ENCODE data around the gene MYOF.
"Not testable (repeated sequence)": the region's sequence is repeated elsewhere in the genome, so short reads cannot be mapped to it uniquely, and the experiment has no call there.

Gene MYOF

DNA sequence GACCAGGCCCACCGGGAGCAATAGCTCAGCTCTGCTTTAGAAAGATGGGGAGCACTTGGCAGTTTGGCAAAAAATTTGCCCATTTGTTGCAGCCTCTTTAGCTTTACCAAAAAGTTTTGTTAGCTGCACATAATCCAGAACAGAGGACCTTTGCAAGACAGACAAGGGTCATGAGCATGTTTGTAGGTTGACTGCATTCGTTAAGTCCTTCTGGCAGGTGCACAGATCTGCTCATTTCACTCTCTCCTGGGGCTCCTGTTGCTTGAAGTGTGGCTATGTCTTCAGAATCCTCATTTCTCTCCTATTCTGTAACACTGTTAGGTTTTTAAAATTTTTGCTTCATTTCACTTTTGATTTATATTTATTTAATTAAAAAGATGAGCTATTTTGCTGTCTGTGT, 96.8 kb downstream of the MYOF start:
- no peak for DNase-seq (ENCODE audit: low read depth)

DNA sequence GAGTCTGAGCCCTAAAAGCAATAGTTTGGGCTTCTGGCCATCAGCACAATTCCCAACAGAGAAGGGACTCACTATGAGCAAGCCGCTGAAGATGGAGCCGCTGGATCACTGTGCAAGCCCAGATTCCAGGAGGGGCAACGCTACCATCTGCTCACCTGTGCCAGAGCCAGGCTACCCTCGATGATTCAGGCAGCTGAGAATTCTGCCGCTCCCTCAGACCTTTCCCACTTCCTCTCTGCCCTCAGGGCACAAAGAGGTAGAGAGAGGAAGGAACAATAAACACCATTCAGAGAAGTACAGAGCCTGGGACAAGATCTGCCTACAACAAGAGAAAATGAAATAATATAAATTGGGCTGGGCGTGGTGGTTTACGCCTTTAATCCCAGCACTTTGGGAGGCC, 98.1 kb downstream of the MYOF start:
- DNase-seq (ENCODE audit: low read depth) = no peak

DNA sequence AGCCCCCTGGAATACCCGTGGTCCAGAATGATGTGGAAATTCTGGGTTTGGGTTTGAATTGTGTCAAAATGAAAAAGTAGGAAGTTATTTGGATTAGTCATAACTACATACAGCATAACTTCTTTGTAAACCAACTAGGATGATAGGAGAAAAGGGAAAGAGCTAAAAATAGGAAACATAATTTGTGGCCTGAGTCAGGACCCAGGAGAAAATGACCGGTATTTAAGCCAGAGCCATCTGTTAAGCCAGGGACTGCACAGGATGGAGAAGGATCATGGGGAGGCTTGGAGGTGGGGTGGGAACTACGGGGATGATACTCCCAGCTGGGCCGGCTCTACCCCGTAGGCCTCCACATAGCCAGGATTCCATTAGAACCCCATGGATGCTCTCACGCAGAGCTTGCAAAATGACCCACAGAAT, 98.6 kb downstream of the MYOF start:
- DNase-seq (ENCODE audit: low read depth) = no peak

DNA sequence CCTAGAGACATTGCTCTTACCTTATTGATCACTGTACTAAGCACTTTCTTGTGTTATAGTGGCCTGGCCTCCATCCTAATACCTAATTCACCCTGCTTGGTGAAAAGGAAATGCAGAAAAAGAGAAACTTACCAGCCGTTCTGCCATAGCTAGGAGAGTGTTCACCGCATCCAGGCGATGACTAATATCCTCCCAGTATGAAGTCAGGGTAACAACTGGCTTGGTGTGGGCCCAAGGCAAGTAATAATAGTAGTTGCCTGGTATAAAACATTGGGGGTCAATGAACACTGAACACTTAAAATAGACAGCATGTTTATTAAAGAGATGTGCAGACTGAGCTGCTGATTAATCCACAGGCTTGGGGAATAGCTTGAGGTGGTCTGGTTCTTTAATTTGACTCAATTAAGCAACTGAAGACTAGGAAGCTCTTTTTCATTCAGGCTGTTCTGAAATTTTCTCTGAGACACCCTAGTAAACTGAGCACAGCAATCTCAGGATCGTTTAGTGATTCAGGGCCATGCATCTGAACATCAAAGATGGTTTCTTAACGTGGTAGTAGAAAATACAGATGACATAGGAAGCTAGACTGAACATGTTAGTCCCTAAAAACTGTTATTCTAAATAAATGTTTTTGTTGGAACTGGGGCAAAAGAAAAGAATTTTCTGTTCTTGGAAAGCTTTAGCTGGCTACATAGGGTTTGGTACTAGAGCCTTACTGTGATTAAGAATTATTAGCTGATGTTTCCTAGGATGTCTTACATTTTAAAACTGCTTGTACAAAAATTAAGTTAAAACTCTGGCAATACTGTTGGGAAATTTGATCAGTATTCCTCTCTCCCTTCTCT, 102.2 kb downstream of the MYOF start:
- DNase-seq (ENCODE audit: low read depth) = no peak

DNA sequence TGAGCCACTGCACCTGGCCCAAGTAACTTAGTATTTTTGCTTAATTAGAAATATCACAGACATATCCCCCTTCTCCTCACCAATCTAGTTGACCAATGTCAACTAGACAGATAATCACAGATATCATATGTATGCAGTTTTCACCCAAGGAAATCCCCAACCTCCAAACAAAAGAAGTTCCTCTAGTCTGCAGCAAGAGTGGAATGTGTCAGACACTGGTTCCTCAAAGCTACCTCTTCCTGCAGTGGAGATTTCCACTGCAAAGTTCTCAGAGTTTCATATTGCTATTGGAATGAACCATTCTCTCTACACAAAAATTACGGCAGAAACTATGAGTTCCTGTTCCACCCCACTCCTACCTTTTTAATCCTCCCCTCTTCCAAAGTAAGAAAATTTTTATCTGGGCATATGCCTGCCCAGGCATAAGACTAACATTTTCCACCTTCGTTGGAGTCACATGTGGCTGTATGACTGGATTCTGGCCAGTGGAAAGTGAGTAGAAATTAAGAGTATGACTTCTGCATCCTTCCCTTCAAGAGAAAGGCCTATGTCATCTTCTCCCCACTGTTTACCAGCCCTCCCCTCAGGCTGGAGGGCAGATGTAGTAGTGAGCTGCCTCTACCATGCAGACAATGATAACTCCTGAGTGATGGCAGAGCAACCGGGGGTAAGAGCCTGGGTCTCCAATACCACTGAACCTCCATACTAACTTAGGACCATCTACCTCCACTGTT, 103.0 kb downstream of the MYOF start:
- no peak for DNase-seq (ENCODE audit: low read depth)

DNA sequence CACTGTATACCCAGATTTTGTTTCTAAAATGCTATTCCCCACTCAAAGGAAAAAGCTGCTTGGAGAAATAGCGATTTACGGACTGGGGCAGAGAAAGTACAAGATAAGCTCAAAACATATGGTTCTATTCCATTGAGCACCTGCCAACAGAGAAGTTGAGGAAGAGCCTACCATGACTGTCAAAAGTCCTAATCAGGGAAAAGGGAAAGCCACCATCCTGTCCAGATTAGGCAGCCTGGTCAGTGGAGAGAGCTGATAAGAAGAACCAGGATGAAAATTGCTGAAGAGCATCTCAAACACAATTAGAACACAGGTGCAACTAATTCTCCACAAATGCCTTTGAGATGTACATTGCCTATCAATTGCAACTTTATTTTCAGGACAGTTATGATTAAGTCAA, 104.1 kb downstream of the MYOF start:
- no peak for DNase-seq (ENCODE audit: low read depth)

DNA sequence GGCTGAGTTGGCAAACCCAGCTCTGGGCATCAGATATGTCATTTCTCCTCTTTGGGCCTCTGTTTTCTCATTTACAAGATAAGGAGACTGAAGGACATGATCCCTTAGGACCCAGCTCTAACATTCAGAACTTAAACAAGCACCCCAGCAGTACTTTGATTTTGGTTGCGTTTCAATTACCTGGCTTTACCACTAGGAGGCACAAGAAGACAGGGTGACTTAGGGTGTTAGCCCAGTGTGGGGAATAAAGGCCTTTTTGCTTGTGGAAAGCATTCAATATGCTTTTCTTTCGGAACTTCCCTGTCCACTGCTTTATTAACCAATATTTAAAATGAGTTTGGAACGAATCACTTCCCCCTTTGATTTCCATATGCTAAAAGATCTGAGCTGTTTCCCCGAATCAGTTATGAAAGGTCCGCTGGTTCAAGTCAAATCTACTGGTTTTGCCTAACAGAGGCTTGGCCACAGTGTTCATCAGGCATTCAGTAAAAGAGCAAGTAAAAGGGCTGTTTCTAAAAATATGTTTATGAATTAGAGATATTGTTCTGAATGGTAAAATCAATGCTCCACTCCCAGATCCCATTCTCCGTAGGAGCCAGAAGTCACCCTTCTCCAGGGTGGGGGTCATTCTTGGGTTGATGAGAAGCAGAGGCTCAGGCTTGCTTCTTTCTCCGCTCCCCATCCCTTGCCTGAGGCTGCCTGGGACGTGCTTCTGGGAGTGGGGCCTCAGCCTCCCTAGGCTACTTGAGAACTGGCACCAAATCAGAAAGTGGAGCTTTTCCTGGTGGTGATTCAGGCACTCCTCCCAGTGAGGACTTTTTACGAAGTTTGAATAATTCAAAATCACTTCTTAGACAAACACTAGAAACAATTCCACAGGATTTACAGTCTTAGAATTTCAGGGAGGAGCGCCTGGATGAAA, 105.5 kb downstream of the MYOF start:
- DNase-seq (ENCODE audit: low read depth) = peak; percentile 27

DNA sequence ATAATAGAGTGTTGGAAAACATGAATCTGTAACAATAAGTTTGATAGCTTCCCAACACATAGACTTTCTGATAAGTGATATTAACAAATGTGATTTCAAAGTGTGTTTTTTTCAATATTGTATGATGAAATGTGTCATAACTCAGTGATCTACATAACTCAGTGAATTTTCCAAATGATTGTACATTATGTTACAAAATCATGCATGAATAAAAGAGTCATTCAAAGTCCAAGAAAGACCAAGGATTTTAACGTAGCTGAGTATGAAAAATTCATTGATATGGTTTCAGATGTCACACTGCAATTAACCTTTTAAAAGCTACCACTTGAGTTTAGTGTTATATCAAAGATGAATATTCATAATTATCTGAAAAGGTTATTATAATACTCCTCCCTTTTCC, 111.2 kb downstream of the MYOF start:
- DNase-seq (ENCODE audit: low read depth) = no peak

DNA sequence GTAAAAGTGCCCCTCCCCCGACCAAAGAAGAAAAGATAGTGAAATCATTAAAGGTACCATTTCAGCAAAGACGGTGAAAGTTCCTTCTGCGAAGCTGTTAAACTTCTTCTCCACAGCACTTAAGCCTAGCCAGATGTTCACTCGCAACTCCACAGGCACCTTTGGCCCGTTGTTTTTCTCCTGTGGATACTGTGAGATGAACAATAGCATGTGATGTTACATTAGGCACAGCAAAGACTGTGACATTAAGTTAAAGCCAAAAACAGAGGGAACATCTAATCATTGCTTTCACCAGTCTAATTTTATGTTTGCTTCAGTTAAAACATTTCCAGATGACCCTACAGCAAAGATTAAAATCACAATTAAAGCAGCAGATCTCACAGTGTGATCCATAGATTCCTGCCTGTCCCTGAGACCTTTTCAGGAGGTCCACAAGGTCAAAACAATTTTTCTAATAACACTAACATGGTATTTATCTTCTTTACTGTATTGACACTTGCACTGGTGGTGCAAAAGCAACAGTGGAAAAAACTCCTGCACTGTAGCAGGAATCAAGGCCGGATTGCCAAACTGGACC, 112.5 kb downstream of the MYOF start:
- no peak for DNase-seq (ENCODE audit: low read depth)

DNA sequence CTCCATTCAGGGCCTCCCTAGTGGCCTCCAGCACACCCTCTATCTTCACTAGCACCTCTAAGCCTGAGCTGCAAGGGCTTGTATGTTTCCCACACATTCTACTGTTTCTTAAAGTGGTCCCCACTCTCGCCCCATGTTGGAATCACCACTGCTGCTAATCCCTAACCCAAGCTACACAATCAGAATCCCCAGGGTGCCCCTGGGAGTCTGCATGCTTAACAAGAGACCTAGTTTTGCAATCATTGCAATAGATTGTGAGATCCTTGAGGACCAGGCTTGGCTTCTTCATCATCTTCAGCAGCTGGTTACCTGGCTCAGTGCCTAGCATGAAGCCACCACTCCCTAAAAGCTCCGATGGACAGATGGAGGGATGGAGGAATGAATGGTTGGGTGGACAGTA, 113.9 kb downstream of the MYOF start:
- no peak for DNase-seq (ENCODE audit: low read depth)

DNA sequence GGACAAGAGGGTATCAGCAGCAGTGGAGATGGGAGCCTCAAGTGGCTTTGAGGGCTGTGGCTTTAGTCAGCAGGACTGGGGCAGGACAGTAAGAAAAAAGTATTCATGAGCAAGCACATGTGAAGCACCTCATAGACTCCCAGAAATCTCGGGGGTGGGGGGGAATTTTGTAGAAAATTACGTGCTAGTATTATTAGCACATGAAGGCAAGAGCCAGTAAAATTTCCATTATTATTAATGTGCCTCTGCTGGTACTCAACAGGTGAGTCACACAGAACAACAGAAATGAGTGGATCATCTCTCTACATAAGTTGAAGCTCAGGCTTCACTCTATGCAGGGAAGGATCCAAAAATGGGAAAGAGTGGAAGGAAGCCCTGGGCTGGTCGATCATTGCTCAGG, 114.5 kb downstream of the MYOF start:
- DNase-seq (ENCODE audit: low read depth) = no peak

DNA sequence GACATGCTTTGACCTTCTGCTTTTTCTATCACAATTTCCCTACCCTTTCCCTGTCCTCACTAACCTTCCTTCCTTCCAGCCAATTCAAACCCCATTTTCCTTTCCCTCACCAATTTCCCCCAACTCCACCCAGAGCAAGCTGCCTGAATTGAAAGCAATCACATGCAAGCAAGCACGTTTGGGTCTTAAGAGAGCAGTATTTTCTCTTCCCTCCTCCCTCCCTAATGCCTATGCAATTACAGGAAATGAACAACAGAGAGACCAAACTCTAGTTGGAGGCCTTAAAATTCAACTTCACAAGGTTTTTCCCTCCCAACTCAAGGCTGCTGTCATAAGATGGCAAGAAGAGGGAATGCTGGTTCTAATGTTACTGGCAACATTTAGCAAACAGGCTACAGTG, 117.2 kb downstream of the MYOF start:
- DNase-seq (ENCODE audit: low read depth) = no peak

DNA sequence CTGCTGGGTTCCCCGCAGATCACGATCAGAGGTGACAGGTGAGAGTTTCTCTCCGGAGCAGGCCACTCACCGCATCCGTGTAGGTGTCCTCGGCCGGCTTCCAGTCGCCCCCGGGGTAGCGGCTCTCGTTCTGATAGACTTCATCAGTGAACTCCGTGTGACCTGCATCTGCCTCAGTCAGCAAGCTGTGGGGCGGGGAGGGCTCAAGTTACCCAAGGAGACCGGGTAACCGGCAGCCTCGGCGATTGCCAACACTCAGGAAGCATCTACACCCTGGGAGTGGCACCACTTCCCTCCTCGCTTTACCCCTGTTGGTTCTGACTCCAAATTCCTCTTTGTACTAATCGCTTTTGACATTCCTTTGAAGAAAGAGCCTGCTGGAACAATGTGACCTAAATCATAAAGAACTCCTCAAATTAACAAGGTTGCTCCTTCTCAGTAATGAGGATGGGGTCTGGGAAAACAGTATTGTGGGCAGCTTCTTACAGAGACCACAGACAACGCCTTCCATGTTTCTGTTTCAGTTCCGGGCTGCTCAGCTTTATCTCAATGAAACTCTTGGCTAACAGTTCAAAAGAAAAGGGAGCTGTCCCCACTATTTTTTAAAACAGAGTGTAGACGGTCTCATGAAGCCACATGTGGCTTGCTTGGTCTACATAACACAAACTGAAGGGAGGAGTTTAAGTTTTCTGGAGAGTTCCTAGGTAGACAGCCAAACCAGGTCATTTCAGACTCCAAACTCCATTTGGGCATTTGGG, 118.1 kb downstream of the MYOF start:
- no peak for DNase-seq (ENCODE audit: low read depth)

DNA sequence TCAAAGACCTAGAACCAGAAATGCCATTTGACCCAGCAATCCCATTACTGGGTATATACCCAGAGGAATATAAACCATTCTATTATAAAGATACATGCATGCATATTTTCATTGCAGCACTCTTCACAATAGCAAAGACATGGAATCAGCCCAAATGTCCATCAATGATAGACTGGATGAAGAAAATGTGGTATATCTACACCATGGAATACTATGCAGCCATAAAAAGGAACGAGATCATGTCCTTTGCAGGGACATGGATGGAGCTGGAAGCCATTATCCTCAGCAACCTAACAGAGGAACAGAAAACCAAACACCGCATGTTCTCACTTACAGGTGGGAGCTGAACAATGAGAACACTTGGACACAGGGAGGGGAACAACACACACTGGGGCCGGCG, 123.7 kb downstream of the MYOF start:
- DNase-seq (ENCODE audit: low read depth) = not testable (repeated sequence)

DNA sequence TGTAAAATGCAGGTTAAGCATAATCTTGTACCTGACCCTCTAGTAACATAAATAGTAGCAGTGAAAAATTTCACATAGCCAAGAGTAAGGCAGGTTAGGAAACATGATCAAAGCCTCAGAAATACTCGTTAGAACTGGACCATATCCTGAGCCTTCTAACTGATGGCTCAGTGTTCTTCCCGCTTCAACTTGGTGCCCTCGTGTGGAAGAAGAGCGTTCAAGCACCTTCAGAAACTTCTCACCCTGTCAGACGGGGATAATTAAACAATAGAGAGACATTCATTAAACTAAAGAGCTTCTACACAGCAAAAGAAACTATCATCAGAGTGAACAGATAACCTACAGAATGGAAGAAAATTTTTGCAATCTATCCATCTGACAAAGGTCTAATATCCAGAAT, 124.5 kb downstream of the MYOF start:
- DNase-seq (ENCODE audit: low read depth) = no peak

DNA sequence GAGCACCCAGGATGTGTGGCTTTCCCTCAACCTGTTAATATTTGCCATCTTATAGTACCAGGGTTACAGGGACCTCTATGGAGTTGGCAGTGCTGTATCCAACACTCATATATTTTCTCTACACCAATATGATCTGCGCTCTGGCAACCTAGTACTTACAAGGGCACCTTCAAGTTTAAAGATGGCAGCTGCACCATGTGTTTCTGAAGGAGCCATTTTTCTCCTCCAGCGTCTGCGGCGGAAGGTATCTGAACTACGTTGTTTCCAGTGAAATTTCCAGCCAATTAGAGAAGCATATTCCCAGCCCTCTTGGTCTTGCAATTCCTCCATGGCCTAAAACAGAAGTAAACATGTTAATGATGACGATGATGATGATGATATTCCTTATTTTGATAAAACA, 125.6 kb downstream of the MYOF start:
- DNase-seq (ENCODE audit: low read depth) = no peak

DNA sequence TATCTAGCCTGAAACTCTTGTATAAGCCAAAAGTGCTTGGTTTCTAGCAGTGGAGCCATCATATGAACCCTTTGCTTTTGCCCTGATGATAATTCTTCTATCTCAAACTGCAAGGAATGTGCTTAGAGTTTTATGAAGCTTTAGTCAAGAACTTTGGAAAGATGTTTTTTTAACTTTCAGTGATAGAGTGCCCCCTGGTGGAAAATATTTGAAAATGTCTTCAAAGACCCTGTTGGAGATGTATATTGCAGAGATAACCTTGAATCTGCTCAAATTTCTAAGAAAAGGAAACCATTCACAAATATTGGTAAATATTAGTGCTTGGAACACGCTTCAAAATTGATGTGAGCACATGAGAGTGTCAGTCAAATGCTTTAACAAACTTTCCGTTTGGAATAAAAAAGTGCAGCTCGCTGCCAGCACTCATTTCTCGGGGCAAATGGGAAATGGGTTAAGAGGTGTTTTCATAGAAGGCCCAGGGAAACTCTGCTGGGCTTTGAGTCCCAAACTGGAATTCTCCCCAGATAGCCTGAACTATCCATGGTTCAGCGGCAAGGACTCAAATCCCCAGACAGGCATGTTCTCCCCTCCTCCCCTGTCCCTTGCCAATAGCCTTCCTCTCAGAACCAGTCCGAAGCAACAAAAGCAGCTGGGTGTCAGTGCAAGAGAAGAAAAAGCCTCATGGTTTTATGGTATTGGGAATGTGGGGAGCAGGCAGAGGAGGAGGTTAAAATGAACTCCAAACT, 129.3 kb downstream of the MYOF start:
- no peak for DNase-seq (ENCODE audit: low read depth)

DNA sequence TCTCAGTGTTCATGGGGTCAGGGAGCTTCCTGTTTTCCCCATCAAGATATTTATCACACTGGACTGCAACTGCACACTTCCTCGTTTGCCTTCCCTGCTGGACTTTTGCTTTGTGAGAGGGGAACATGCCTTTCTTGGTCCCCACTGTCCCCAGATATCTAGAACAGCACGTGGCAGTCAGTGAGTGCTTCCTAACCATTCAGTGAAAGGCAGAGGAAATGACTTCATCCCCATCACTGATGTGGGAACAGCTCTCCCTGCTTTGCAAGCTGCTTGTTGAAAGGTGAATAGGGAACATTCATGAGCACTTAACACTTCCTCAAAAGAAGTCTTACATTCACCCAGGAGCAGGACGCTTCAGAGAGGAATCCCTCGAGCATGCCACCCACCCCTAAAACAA, 135.4 kb downstream of the MYOF start:
- DNase-seq (ENCODE audit: low read depth) = no peak

DNA sequence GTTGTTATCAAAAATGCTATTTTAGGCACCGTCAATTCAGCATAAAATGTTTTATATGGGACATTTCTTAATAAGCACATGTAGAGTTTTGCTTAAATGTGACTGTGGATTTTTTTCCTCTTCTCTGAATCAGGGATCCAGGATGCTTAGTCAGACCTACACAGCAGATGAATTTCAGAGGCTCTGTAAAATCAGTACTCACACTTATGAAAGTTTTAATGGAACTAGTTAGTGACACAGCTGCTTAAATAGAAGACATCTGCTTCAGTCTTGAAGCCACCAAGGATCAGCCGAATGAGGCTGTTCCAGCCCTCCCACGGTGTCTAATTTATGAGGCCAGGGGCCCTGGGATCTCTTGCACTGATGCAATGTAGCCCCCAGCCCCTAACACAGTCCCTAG, 136.0 kb downstream of the MYOF start:
- no peak for DNase-seq (ENCODE audit: low read depth)

DNA sequence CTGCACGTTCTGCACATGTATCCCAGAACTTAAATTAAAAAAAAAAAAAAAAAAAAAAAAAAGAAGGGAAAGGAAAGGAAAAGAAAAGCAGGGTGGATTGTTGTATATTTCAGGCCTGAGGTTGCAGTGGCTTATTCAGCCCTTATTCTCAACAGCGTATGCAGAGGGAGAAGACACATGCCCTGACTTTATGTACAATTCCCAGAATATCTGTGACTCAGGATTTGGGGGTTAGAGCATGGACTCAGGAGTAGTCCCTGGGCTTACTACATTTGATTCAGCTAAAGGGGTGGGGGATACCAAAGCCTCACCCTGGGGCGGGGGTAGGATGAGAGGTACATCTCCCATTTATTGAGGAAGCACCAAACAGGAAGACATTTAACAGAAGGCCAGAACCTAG, 137.4 kb downstream of the MYOF start:
- no peak for DNase-seq (ENCODE audit: low read depth)

DNA sequence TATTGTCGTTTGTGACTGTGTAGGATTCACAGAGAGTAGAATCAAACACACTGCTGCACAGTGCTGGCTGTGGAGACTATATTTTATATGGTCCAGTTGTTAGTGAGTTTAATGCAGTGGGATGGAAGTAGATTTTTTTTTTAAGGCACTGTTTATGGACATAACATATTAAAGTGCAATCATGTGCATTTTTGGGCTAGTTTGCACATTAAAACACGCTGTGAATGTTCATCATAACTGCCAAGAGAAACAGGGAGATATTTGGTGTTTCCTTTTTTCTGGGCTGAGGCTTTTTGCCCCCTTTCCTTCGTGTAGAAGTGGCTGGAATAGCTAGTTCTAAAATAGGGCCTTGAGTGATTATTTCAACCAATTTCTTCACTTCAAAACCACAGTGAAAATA, 139.2 kb downstream of the MYOF start:
- no peak for DNase-seq (ENCODE audit: low read depth)
